HG03521 (cell line): Measurements from ENCODE around the gene XPNPEP2.
"Not testable (repeated sequence)": the region's sequence is repeated elsewhere in the genome, so short reads cannot be mapped to it uniquely, and the experiment has no call there.

Source experiments
- ATAC-seq: cut with Tn5 transposase; IDR thresholded peaks from one replicate; pipeline ENCODE4 v1.9.1; 2021; ENCODE audit warnings: mild to moderate bottlenecking, moderate library complexity; ENCODE audit not compliant: unreplicated experiment

The XPNPEP2 gene

DNA sequence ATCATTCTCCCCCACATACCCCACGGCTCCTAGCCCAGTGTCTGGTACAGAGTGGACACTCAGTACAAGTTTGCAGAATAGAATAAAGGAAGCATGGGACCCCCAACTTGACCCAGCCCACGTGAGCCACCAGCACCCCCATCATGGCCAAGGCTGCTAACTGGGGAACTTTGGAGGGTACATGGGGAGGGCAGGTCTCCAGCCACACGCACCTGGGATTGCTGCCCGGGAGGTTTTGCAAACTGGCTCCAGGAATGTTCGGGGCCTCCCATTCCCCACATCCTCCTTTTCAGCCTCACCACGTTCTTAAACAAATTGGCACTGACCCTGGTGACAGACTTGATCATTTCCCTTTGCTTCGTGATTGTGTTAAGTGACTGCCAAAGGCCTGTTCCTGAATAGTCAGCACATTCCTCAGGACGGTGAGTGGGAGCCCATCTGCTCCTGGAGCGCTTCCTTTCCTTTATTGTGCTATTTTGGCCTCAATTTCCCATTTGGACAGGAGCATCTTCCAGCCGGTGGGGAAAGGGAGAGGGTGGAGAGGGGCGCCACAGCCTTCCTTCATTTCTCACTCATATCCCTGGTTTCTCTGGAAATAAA, 18.7 kb upstream of the XPNPEP2 start:
- ATAC-seq: no peak

- ATAC-seq: no peak
Observed at GRCh38 chrX:129720741-129721140, 18.0 kb upstream of the XPNPEP2 start.

DNA sequence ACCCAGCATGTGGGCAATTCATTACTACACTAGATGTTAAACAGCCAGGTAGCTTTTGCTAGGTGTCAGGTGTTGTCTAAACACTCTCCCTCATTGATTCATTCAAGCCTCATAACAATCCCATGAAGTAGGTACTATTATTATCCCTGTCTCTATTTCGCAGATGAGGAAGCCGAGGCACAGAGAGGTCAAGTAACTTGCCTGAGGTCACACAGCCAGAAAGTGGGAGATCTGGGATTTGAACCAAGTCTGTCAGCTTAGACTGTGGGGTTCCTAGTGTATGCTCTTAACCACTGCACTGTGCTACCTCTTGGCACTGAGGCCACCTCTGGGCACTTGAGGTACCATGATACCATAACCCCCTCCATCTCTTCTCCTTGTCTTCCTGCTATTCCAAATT, 17.4 kb upstream of the XPNPEP2 start:
- no peak for ATAC-seq

- no peak for ATAC-seq
Observed at GRCh38 chrX:129721870-129722269, 16.9 kb upstream of the XPNPEP2 start.

DNA sequence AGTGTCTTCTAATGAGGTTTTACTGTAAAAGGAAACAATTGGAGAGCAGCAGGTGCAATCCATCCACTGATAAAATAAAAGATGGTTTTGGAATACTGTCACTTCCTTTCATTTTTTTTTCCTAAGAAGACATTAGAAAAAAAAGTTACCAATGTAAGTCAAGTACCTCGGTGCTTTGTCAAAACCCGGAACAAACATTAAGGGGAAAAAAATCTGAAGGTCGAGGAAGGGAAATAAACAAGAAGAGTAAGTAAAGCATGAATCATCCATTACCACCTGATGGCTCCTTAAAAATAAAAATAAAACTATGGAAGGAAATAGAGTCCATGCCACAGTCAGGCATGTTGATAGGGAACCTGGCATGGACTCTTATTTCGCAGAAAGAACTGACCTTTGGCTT, 15.3 kb upstream of the XPNPEP2 start:
- ATAC-seq: no peak

DNA sequence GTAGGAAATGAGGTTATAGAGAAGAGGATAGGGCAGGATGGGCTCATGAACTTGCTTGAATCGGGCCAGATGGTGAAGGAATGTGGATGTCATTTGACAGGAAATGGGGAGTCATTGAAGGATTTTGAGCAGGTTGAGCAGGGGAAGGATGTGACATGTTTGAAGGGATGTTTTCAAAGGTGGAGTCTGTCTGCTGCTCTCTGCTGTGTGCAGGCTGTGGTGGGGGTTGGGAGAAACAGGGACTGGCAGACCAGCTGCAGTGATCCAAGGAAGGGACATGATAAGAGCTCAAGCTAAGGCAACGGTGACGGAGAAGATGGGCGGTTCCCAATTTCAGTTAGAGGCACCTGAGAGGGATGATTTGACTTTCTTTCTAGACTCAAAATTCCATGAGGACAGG, 14.0 kb upstream of the XPNPEP2 start:
- no peak for ATAC-seq

- no peak for ATAC-seq
Observed at GRCh38 chrX:129726307-129727111, 12.3 kb upstream of the XPNPEP2 start.

DNA sequence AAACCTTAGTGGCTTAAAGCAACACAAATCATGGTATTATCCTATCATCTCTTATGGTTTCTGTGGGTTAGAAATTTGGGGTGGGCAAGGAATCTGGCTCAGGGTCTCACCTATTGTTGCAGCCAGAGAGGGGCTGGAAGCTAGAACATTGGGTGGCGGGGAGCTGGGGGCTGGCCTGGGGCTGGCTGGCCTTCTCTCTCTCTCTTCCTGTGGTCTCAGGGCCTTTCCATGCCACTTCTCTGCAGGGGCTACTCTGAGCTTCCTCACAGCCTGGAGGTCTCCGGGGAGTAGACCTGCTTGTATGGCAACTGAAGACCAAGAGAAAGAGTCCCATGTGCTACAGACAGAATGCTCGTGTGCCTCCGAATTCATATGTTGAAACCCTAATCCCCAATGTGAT, 10.7 kb upstream of the XPNPEP2 start:
- ATAC-seq: no peak

DNA sequence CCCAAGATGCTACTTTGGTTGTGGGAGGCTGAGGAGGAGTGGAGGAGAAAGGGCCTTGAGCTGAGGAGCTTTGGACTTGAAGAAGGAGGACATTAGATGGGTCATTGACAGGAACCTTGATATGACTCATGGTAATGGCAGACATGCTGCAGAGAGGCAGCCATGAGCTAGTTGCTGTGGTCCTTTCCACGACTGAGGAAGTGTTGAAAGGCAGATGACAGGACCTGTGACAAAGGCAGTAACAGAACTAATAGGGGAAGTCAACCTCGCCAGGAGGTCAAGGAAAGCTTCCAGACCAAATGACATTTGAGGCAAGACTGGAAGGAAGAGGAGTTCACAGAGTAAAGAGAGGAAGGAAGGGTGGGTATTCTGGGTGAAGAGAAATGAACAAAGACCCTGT, 7.6 kb upstream of the XPNPEP2 start:
- ATAC-seq: no peak

- ATAC-seq: no peak
Observed at GRCh38 chrX:129732857-129733256, 5.9 kb upstream of the XPNPEP2 start.

- ATAC-seq: no peak
Observed at GRCh38 chrX:129733335-129733734, 5.4 kb upstream of the XPNPEP2 start.

- ATAC-seq: no peak
Observed at GRCh38 chrX:129736491-129736890, 2.3 kb upstream of the XPNPEP2 start.

DNA sequence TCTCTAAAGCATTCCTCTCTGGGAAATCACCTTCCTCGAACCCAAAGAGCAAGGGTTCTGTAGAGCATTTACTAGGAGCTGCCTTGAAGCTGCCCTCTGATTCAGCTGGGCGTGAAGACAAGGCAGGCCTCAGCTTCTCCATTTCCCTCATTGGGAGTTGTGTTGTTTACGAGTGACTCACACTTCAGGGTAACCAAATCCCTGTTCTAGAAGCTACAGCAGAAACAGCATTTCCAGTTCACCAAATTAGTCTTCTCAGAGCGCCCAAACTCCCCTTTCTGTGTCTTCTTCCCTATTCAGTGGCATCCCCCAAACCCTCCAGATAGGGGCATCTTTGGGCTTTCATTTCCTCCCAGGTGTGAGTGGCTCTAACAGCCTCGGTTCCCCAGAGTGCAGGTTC, 863 bp upstream of the XPNPEP2 start:
- ATAC-seq: no peak

- ATAC-seq: no peak
Observed at GRCh38 chrX:129739578-129739977, 799 bp downstream of the XPNPEP2 start.

GRCh38 chrX:129741880-129742758, 3.3 kb downstream of the XPNPEP2 start:
- no peak for ATAC-seq

GRCh38 chrX:129742759-129743152, 4.0 kb downstream of the XPNPEP2 start:
- not testable (repeated sequence) for ATAC-seq

DNA sequence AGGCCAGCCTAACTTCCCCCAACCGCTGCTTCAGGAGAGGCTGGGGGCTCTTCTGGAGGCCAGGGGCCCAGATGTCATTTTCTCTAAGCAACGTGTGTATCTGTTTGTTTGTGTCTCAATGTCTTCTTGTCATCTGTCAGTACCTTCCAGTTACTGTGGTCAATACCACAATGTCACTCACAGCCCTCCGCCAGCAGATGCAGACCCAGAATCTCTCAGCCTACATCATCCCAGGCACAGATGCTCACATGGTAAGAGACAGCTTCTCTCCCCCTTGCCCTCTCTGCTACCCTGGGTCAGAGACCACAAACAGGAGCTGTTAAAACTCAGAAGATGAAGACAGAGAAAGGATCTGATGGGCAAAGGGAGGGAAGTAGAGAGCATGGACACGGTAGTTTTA, 5.0 kb downstream of the XPNPEP2 start:
- ATAC-seq: no peak

DNA sequence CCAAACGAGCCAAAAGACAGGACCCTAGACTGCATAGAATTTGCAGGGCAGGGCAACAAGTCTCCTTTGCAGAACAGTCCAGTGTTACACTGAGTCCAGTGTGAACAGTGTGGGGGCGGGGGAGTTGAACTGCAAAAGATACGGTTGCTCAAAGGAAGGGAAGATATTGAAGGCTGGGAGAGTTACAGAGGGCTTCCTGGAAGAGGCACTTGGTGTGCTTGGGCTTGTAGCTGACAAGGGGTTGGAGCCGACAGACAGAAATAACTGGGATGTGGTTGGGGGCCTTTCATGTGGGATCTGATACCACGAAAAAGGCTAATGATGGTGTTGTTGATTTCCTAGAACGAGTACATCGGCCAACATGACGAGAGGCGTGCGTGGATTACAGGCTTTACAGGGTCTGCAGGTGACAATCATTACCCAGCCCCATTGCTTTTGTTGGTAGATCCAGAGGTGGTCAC, 6.1 kb downstream of the XPNPEP2 start:
- no peak for ATAC-seq

DNA sequence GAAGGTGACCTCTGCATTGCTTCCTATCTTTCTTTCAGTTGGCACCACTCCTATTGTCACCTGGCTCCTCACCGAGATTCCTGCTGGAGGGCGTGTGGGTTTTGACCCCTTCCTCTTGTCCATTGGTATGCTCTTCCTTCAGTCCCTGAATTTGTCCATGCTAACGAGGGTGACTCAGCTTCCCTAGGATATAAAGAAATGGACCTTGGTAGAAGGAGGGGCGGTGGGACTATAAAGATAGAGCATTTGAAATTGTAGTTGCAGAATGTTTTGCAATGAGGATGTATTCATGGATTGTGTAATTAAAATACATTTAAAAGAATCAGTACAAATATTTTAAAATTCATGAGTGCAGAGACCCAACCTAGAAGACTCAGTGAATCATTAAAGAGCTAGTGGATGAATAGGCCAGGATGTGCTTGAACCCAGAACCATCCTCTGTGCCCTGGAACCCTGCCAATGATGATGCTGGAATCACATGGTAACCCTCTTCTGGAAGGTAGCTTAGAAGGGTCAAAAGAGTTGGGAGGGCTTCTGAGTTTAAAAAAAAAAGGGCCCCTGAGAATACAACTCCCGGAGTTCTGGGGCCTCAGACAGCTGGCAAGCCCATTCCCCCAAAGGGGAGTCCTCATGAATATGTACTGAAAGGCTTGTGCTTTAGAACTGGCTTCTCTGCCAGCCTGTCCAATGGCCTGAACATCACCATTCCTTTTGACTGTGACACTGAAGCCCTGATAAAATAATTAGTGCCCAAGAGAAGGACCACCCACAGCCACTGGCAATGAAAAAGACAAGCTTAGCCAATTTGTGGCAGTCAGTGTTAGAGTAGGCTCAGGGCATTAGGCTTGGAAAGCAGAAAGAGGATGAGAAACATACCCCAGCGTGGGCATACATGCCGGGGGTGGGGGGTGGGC, 8.0 kb downstream of the XPNPEP2 start:
- ATAC-seq: no peak

DNA sequence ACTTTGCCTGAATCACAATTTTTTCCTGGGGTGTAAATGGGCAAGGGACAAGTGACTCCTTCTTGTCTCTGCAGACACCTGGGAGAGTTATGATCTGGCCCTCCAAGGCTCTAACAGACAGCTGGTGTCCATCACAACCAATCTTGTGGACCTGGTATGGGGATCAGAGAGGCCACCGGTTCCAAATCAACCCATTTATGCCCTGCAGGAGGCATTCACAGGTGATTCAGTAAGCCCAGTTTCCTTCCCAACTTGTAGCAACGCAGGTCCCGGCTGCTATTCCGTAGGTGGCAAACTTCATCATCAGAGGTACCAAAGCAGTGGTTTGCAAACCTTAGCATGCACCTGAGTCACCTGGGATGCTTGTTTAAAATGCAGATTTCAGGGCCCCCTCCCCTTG, 8.8 kb downstream of the XPNPEP2 start:
- ATAC-seq: no peak

DNA sequence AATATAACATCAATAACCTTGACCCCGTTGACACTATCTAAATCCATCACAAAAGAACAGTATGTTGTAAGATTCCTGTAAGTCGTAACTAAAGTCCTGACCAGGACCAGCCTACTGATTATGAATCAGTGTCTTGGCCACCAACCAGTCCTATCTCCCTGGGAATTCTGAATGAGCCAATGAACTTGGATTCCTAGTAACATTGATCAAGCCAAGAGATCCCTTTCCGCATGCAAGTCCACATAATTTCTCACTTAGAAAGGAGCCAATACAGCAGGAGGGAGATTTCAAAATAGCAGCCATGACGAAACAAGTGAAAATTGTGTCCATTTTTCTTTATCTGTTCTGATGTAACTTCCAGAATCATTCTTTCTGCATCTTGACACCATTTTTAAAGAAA, 9.5 kb downstream of the XPNPEP2 start:
- no peak for ATAC-seq
